SH-SY5Y (cell line): ENCODE measurements around the gene ATP10B.

Source experiments
- GATA2 ChIP-seq: IDR thresholded peaks from 2 replicates; pipeline ENCODE4 v1.6.1; 2011; ENCODE audit warnings: mild to moderate bottlenecking, low read depth, low read length
- GATA3 ChIP-seq: IDR thresholded peaks from 2 replicates; pipeline ENCODE4 v1.6.1; 2011; ENCODE audit warnings: low read depth, mild to moderate bottlenecking, low read length, moderate library complexity

- no peak for TF ChIP-seq GATA2
- no peak for TF ChIP-seq GATA3
These were observed 79.2 kb downstream of the ATP10B start for GRCh38 chr5:160772854-160773253.
